Activated CD8-positive, alpha-beta memory T cell treated with anti-CD3 and anti-CD28 coated beads for 4 hours (primary cell): ENCODE results near the gene RNF167.
A peak's percentile ranks its signal among the peaks of the same experiment; 100 is the strongest.

Experiments
- DNase-seq, 2 donors: peaks; one replicate each; pipeline ENCODE4 v3.0.0-alpha.2; 2020; ENCODE audit warnings: low read depth in 2 of 2

RNF167 gene

GRCh38 chr17:4978726-4979125, 38.7 kb downstream of the RNF167 start:
- no peak for DNase-seq

DNA sequence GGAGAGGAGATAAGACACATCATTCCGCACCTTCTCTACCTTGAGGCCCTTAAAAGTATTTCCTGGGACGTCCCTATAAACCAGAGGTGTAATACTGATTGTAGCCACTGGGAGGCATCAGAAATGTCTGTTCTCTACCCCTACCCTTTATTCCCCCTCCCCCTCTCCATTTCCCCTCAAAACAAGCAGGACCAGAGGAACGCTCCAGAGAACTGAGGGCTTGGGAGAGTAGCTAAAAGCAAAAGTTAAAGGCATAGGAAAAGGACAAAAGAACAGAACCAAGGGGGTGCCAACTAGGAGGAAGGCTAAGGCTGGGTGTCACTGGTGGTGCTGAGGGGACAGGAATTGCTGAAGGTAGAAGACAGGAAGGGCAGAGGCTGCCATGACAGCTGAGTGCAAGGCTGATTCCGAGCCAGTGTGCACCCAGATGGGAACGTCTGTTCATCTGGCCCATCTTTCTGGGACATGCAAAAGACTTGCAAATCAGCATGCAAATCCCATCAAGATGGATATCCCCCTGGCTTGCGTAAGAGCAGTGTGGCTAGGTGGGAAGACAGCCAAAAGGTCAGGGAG, 40.7 kb downstream of the RNF167 start:
- no peak for DNase-seq

GRCh38 chr17:4982305-4982704, 42.2 kb downstream of the RNF167 start:
- no peak for DNase-seq

GRCh38 chr17:4986403-4986802, 46.3 kb downstream of the RNF167 start:
- DNase-seq: no peak

DNA sequence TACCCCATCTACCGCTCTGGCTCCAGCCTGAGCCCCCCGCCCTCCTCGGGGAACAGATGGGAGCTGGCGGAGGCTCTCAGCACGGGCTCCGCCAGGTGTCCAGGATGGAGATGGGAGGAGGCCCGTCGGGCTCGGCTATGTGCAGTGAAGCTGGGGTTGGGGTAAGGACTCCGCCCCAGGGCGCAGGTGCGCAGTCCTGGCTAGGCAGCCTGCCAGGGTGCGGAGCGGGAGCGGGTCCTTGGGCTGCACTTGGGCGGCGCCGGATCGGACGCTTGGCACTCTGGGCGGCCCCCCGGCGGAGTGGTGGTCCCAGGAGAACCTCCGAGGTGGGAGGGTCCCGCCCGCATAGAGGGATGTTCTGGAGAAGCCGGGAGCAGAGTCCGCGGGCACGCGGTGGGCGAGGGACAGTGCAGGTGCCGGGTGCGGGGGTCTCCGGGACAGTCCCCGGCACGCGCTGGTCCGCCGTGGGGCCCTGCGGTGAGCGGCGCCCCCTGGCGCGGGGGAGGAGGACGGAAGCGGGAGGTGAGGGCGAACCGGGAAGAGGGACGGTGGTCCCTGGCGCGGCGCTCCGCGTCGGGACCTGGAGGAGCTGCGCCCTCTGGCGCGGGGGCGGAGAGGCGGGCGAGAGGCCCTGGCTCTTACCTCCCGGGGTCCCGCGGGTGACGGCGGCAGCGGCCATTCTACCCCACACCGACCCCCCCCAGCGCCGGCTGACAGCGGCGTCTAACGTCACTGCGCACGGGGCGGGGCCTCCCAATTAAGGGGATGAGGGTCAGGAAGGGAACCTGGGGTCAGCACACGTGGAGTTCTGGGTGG, 47.1 kb downstream of the RNF167 start, which contains the start of gene CAMTA2:
TSS of gene CAMTA2 (minus strand) at position 725 of the 816 bp plus-strand sequence. CDS start 1,453 bp downstream, outside the sequence.
- peak; percentile 75 to 78 for DNase-seq

DNA sequence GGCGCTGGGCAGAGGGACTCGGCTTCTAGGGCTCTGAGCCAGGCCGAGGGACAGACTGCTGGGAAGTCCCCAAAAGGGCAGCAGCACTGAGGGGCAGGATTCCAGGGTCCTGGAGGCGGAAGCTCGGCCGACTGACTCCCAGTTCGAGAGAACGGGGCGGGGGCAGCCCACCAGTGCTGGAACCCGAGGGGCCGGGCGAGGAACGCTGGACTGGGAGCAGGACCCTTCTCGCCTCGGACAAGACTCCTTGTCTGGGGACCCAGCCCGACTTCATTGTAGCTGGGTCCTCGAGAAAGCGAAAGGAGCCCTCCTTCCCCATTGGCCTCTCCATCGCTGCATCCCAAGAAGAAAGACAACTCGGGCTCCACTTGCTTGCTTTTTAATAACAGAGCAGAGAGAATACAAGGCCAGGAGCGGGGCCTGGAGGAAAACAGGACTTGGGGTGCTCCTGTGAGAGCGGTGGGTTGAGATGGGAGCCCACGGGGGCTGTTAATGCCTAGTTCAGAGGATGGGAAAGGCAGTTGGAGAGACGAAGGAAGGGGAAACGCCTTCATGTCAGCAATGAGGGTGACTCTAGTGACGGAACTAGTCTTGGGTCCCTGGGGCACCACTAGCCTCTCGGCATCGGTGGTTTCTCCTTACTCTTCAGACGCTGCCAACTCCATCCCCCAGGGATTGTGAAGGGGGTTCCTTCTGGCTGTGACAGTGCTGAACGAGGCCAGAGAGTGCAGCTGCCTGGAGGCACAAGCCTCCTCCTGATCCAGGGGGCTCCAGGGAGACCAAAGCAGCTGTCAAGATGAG, 47.9 kb downstream of the RNF167 start:
- DNase-seq: no peak

DNA sequence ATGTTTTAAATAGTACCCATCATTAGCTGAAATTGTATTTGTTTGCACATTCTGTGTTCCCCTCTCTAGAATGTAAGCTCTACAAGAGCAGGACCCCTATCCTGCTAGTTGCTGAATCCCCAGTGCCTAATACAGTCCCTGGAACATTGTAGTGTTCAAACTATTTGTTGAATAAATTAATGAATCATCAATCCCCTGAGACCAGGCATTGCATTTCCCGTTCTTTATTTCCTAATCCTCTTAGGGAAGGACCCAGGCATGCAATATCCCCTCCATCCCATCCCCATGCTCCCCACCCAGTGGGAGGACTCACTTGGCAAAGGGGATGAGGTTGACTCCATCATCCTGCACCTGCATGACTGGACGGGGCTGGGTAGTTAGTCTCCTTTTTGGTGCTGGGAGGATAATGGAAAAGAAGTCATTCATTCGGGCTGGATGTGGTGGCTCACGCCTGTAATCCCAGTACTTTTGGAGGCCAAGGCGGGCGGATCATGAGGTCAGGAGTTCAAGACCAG, 54.1 kb downstream of the RNF167 start:
- no peak for DNase-seq
